Measurements from ENCODE around the gene KISS1R.
"Not testable (repeated sequence)": the region's sequence is repeated elsewhere in the genome, so short reads cannot be mapped to it uniquely, and the experiment has no call there.

Gene KISS1R

DNA sequence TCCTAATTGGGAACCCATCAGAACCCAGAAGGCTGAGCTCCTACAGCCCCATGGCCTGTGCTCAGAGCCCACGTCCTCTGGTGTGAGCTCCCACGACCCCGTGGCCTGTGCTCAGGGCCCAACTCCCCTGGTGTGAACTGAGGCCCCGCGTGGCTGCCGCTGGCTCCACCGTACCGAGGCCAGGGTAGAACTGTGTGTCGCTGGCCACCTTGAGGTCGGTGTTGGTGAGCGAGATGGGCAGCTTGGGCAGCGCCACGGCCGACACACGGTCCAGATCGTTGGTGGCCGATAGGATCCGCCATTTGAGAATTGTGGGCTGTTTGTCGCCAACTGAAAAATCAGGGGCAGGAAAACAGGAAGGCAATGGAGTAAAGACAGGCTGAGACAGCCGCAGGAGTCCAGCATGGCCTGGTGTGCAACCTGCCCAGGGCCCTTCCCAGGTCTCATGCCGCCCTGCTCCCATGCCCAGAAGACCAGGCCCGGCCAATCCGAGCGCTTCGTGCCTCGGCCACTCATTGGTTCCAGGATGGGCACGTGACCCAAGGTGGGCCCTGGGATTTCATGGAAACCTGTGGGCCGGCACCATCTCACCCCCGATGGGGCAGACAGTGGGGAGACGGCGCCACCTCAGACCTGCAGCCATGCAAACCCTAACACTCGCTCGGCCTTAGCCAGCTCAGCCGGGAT is 35.6 kb upstream of the KISS1R start:
- DNase-seq (ENCODE audit: low read depth), result no peak

DNA sequence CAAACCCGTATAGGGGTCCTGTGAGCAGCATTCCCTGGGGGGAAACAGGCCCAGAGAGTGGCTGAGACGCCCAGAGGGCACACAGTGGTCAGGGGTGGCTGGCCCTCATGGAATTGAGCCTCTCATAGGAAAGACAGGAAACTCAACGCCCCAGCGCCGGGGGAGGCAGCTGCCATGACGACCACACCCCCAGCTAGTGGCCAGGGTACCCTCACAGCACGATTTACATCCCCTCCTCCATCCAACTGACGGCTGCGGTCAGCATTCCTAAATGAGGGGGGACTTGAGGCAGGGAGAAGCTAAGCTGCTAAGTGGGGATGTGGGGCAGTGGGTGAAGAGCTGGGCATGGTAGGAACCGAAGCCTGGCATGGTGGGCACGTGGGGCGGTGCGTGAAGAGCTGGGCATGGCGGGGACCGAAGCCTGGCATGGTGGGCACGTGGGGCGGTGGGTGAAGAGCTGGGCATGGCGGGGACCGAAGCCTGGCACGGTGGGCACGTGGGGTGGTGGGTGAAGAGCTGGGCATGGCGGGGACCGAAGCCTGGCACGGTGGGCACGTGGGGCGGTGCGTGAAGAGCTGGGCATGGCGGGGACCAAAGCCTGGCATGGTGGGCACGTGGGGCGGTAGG is 34.1 kb upstream of the KISS1R start:
- no peak for DNase-seq (ENCODE audit: low read depth)

DNA sequence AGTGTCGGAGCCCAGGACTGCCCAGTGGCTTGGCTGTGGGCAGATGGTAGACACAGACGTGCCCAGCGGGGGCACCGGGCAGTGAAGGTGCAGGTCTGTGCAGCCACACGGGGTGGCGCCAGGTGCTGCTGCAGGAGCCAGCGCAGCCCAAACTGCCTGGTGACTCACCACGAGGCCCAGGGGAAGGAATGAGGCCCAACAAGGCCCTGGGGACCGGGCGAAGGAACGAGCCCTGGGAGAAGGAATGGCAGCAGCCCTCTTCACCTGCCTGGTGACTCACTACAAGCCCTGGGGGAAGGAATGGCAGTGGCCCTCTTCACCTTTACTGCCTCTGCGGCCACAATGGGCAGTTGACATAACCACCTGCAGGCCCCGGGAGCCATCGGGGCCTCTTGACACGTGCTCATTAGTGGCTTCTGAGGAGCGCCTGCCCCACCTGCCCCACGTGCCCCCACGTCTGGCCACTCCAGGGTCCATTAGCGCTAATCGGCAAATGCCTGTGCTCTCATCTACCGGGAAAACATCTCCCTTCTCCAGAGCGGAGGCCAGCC is 33.4 kb upstream of the KISS1R start:
- no peak for DNase-seq (ENCODE audit: low read depth)

DNA sequence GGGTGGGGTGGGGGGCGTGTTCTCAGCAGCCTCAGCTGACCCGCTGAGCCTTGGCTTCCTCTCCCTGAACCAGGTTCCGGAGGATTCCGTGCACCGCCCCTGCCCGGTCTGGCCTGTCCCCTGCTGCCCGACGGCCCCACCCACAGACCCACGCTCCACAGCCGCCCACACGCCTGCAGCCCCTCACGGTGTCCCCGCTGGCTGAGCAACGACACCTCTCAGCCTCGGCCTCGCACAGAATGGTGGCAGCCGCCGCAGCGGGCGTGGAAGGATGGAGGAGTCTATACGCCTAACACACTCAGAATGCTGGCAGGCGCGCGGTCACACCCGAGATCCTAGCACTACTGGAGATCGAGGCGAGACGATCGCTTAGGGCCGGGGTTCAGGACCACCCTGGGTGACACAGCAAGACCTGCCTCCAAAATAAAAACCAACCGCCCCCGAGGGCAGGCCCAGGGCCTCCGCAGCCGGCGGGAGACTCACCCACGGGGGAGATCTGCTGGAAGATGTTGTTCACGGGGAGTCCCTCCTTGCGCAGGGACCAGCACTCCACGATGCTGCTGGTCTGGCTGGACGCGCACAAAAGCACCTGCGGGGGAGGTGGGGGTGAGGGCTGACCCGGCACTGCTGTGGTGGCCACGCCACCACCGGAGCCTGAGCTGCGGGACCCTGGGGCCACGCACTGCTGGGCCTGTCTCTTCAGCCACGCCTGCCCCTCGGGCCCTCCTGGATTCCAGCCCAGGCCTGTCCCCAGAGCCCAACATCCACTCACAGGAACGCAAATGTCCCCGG is 32.5 kb upstream of the KISS1R start:
- no peak for DNase-seq (ENCODE audit: low read depth)

DNA sequence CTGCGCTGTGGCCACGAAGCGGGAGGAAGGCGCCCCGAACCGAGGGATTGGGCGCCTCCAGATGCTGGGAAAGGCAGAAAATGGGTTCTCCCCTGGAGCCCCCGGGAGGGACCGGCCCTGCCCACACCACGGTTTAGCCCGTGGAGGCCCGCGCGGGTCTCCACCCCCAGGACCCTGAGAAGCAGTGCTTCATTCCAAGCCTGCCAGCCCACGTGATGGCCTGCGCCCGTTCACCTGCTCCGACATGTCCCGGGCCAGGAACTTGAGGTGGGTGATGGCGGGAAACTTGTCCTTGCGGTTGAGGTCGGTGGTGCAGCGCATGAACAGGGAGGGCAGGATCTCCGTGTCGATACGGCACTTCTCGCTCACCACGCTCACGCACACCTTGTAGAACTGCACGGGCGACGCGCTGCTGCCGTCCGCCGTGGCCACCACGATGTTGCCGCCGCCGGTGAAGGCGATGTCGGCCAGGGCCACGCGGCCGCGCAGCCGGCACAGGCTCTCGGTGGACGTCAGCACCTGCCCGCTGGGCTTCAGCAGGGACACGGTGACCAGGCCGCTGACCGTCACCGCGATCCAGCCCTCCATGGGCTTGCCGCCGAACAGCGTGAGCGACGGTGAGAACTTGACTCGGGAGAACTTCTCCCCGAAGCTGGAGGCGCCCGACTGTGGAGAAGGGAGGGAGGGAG is 31.5 kb upstream of the KISS1R start:
- DNase-seq (ENCODE audit: low read depth), result no peak

DNA sequence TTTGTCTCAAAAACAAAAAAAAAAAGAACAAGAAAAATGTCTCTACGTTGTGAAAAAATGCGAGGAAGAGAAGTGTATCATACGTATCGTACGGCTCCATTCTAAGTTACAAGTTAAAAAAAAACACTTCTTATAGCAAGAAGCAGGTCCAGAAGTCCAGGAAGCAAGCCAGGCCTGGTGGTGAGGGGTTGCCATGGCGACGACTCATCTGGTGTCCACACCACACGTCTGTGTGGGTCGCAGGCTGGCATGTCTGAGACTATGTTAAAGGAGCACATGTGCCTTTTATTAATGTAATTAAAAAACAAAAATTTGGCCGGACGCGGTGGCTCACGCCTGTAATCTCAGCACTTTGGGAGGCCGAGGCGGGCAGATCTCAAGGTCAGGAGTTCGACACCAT is 30.1 kb upstream of the KISS1R start:
- DNase-seq (ENCODE audit: low read depth), result no peak

DNA sequence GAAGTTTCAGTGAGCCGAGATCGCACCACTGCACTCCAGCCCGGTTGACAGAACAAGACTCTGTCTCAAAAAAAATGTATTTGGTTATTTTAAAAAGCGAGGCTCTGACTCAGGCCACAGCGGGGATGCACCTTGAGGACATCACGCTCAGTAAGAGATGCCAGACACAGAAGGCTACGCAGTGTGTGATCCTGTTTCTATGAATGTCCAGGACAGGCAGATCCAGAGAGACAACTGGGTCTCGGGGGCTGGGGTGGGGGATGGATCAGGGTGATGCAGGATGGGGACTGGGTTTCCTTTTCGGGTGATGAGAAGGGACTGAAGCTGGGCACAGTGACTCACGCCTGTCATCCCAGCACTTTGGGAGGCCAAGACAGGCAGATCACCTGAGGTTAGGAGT is 29.5 kb upstream of the KISS1R start:
- no peak for DNase-seq (ENCODE audit: low read depth)

DNA sequence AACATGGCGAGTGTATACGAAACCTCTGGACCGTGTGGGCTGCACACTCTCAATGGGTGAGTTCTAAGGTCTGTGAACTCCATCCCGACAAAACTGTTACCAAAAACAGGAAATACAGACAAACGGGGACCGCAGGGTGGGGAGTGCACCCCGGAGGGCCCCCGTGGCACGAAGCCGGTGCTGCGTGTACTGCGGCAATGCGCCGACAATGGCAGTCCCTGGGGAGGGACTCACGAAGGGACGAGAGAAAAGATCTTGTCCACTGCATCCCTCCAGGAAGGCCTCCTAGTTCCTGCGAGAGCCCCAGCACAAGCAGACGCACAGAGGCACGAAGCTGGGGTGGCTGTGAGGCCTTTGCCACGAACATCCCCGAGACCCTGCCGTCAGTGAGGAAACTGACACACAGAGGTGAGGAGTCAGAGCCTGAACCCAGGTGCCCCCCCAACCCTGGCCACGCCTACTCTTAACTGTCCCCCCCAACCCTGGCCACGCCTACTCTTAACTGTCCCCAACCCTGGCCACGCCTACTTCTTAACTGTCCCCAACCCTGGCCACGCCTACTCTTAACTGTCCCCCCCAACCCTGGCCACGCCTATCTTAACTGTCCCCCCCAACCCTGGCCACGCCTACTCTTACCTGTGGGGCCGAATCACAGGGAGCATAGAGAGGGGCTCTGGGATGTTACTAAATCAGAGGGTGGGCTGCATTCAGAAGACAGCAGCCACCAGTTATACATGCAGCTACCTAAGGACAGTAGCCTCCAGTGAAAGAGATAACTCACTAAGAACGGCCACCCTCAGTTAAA is 28.4 kb upstream of the KISS1R start:
- no peak for DNase-seq (ENCODE audit: low read depth)

DNA sequence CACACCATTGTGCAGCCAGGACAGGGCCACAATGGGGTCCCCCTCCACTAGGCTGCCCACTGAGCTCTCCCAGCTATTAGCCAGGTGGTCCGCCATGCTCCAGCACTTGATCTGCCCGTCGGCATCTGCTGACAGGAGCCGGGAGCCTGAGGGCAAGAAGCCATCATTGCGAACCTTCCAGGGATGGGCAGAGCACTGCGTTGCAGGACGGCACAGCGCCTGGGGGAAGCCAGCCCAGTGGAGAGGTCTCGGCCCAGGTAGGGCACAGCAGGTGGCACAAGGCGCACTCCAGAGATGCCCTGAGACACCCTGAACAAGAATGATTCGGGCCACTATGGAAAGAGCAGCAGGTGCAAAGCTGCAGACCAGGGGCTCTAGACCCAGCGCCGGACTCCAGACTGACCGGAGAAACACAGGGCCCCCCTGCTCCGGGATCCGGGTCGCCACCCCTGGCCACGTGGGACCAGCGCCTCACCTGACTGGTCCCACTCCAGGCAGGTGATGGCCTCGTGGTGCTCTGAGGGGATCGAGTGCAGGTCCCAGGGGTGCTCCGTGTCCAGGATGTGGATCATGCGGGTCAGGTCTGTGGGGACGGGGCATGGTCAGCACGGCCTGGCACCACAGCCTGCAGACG is 27.4 kb upstream of the KISS1R start:
- DNase-seq (ENCODE audit: low read depth), result no peak

DNA sequence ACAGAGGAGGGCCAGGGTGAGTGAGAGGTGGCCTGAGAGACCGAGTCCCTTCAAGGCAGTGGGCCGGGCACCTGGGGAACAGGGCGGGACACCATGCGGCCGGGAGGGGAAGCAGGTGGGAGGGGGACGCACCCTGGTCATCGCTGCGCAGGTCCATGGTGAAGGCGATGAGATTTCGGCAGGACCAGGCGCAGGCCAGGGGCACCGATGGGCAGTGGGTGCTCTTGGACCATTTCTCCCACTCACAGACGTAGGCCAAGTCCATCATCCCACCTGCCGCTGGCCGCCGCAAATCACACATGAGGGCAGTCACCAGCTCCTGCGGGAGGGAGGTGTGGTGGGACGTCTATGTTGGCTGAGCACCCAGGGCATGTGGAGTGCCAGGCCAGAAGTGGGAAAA is 26.3 kb upstream of the KISS1R start:
- no peak for DNase-seq (ENCODE audit: low read depth)

DNA sequence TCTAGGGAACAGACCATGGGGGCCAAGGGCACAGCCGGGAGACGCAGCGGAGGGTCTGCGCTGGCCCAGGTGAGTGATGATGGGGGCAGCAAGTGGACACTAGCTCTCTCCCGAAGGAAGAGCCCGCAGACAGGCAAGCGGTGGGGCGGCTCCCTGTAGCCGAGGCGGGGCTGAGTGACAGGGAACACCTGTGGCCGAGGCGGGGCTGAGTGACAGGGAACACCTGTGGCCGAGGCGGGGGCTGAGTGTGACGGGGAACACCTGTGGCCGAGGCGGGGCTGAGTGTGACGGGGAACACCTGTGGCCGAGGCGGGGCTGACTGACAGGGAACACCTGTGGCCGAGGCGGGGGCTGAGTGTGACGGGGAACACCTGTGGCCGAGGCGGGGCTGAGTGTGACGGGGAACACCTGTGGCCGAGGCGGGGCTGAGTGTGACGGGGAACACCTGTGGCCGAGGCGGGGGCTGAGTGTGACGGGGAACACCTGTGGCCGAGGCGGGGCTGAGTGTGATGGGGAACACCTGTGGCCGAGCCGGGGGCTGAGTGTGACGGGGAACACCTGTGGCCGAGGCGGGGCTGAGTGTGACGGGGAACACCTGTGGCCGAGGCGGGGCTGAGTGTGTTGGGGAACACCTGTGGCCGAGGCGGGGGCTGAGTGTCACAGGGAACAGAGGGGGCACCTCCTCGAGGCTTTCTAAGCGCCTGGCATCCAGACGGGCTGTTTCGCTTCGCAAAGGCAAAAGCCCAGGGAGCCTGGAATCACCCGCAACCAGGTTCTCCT is 25.5 kb upstream of the KISS1R start:
- DNase-seq (ENCODE audit: low read depth), result not testable (repeated sequence)

DNA sequence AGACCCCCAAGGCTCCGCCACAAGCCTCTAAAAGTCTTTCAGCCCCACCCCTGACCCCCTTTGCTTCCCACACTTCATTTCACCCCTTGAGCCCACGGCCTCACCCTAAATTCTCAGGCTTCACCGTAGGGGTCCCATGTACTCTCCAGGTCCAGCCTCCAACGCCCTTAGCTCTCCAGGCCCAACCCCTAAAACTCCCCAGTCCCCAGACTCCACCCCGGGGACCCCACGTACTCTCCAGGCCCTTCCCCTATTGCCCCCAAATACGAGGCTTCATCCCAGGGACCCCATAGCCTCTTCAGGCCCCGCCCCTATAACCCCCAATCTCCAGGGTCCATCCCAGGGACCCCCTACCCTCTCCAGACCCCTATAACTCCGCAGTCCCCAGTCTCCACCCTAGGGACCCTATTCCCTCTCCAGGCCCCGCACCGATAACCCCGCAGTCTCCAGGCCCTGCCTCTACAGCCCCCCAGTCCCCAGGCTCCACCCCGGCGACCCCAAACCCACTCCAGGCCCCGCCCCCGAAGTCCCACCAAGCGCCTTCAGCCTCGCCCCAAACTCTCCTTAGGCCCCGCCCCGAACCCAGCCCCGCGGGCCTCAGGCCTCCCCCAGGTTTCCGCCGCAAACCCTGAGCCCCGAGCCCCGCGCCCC is 24.8 kb upstream of the KISS1R start:
- DNase-seq (ENCODE audit: low read depth), result no peak

DNA sequence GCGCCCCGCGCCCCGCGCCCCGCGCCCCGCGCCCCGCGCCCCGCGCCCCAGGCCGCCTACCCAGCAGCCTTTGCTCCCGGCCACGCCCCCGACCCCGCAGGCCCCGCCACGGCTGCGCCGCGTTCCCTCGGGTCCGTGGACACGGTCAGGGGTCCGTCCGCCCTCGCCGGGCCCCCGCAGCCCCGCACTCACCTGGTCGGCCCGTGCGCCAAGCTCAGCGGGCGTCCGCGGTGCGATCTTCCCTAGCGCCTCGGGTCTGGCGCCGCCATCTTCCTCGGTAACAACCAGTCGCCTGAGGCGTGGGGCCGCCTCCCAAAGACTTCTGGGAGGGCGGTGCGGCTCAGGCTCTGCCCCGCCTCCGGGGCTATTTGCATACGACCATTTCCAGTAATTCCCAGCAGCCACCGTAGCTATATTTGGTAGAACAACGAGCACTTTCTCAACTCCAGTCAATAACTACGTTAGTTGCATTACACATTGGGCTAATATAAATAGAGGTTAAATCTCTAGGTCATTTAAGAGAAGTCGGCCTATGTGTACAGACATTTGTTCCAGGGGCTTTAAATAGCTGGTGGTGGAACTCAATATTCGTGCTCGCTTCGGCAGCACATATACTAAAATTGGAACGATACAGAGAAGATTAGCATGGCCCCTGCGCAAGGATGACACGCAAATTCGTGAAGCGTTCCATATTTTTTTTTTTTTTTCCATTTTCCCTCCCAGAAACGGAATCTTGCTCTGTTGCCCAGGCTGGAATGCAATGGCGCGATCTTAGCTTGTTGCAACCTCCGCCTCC is 24.0 kb upstream of the KISS1R start, which contains the start of the genes MED16 and RNU6-9:
Gene MED16 (minus strand): TSS at position 294 of the 796 bp plus-strand sequence. CDS start 2,056 bp downstream, outside the sequence.
Gene RNU6-9 (plus strand): TSS at position 591 of the 796 bp plus-strand sequence.
- DNase-seq (ENCODE audit: low read depth), result peak; percentile 83

DNA sequence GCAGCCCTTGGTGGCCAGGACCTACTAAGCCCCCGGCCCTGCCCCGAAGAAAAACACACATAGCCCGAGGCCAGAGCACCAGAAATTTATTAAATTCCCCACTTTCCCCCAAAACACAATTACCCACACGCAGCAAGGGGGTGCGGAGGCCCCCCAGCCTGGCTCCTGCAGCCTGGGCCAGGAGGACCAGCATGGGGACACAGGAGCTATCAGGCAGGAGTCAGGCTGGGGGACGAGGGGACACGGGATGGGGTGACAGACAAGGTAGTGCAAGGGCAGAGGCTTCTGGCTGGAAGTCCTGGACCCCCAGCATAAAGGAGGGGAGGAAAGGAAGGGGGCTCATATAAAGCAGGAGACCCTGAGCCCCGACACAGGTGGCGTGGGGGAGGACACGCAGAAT is 20.7 kb upstream of the KISS1R start:
- DNase-seq (ENCODE audit: low read depth), result no peak

DNA sequence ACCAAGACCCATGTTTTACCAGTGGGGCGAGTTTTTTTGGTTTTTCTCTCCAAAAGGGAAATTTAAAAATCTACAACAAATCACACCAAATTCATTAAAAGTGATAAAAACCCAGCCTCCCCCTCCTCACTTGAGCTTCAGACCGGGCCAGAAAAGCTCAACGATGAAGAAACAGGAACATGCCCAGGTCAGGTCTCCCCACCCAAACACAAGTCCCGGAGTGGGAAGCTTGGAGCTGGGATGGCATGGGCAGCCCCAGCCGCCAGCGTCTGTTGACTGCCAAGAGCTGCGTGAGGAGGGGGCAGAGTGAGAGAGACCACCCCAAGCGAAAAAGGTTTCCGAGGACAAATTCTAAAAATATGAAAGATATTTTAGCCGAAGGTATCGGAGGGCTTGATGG is 20.1 kb upstream of the KISS1R start:
- DNase-seq (ENCODE audit: low read depth), result no peak

DNA sequence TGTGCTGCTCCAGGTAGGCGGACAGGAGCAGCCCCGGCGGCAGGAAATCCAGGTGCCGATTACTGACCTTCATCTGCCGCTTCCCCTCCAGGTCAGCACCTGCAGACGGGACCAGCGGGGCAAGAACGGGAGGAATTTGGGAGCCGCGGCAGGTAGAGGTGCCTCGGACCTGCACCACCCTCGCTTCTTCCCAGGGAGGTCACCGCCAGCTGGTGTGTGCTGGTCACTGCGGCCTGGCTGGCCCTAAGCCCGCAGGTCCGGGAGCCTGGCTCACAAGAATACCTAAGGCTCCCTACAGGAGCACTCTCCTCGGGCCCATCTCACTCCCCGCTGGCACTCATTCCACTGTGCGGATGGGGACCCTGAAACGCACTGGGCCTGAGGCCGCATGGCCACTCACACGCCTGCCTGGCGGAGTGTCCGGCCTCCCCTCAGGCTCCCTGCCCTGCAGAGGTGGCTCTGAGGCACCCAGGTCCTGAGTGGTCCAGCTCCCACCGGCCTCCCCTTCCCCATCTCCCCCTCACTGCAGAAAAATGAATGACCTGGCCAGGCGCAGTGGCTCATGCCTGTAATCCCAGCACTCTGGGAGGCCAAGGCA is 19.6 kb upstream of the KISS1R start:
- no peak for DNase-seq (ENCODE audit: low read depth)

DNA sequence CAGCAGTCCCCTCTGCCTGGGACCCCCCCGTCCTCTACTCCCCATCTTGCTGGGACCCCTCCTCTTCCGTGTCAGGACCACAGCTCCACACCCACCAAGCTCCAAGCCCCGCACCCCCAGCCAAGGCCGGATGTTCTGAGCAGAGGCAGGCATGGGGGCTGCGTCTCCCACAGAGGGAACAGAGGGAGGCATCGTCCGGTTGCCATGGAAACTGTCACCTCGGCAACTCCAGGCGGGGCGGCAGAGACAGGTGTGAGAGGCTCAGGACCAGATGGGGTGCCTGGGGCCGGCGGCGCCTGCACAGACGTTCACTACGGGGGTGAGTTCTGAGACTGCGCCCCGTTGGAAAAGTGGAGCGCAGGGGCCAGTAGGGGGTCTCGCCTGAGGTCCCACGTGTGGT is 18.5 kb upstream of the KISS1R start:
- DNase-seq (ENCODE audit: low read depth), result no peak

DNA sequence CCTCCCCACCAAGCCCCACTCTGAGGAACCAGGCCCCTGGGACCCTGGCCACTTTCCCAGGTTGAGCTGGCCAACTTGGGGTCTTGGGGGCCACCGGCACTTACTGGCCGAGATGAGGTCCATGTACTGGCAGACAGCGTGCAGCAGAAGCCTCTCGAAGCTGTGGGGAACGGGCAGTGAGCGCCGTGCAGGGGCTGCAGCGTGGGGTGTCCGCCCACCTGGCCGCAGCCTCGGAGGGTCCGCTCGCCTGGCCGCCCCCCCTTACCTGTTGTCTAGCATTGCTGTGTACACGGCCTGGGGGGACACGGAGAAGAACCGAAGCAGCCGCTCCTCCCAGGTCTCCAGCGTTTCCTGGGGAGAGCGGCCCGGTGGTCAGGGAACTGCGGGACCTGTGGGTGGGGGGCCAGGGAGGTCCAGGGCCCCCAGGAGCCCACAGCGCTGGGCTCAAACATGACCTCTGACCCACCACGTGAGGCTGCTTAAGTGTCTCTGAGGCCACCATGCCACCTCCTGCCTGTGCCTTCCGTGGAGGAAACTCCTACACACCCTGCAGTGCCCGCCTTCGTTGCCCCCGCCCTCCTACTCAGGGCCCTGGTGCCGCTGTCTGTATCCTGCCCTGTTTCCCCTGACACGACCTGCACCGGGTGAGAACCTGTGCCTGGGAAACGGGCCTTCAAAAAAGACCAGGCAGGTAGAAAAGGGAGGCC is 17.6 kb upstream of the KISS1R start:
- no peak for DNase-seq (ENCODE audit: low read depth)

All from activated T-cell treated with anti-CD3 and anti-CD28 coated beads for 24 hours (primary cell).